SH-SY5Y (cell line): ENCODE data around the gene SLC25A51.

ENCODE experiments used
- GATA2 ChIP-seq: IDR thresholded peaks from 2 replicates; pipeline ENCODE4 v1.6.1; 2011; ENCODE audit warnings: mild to moderate bottlenecking, low read depth, low read length
- GATA3 ChIP-seq: IDR thresholded peaks from 2 replicates; pipeline ENCODE4 v1.6.1; 2011; ENCODE audit warnings: low read depth, mild to moderate bottlenecking, low read length, moderate library complexity

- TF ChIP-seq GATA2: no peak
- no peak for TF ChIP-seq GATA3
Observed at GRCh38 chr9:37897665-37898064, 6.3 kb downstream of the SLC25A51 start.
